Dedifferentiated amniotic fluid mesenchymal stem cell (primary cell): ENCODE data around the gene TMEM145.
"Not testable (repeated sequence)": the region's sequence is repeated elsewhere in the genome, so short reads cannot be mapped to it uniquely, and the experiment has no call there.

ENCODE experiments used
- DNase-seq: peaks from one replicate; pipeline ENCODE4 v3.0.0-alpha.2; 2016; ENCODE audit errors: extremely low spot score

The TMEM145 gene

GRCh38 chr19:42313096-42313839, at the start of gene TMEM145:
TSS of gene TMEM145 (plus strand) at chr19:42313309. CDS start at chr19:42313377, 68 bp downstream.
- DNase-seq = peak; percentile 17

GRCh38 chr19:42266105-42266504, 47.0 kb upstream of the TMEM145 start:
- not testable (repeated sequence) for DNase-seq

DNA sequence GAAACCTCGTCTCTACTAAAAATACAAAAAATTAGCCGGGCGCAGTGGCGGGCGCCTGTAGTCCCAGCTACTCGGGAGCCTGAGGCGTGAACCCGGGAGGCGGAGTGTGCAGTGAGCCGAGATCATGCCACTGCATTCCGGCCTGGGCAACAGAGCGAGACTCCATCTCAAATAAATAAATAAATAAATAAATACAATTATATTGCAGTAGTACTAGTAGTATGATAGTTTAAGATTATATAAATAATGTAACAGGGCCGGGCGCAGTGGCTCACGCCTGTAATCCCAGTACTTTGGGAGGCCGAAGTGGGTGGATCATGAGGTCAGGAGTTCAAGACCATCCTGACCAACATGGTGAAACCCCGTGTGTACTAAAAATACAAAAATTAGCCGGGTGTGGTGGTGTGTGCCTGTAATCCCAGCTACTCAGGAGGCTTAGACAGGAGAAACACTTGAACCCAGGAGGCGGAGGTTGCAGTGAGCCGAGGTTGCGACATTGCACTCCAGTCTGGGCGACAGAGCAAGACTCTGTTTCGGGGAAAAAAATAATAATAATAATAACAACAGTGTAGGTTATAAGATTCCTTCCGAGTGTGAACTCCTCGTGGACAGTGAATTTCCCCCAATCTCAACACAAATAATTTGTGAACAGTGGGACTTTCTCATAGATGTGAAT, 46.0 kb upstream of the TMEM145 start:
- not testable (repeated sequence) for DNase-seq

DNA sequence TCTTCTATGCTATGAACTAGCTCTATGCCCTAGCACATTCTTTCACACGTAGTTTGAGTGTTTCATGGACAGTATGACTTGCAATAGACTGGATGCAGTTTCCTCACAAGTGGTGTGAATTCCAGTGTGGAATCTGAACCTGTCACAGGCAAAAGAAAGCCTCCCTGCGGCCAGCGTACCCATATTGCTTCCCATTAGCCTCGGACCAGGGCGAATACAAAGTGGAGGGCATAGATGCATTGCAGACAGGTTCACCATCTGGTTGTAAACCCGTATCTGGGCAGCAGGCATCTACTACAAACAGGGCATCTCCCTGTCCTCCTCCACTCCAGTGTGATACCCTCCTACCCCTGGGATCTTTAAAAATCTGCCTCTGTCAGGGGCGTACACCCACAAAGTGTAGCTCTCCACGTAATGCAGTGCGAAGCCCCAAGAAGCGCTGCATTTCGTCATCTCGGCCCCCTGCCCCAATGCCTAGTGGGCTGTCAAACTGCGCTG, 45.4 kb upstream of the TMEM145 start:
- no peak for DNase-seq

GRCh38 chr19:42268142-42268703, 44.9 kb upstream of the TMEM145 start:
- DNase-seq = peak; percentile 100

- DNase-seq = peak; percentile 100
These were observed 44.2 kb upstream of the TMEM145 start, which contains the start of gene CIC for GRCh38 chr19:42268704-42269477. TSS of gene CIC (plus strand) at chr19:42269252. CDS start at chr19:42271784, 2,532 bp downstream.

- no peak for DNase-seq
These were observed 43.4 kb upstream of the TMEM145 start for GRCh38 chr19:42269478-42270345.

DNA sequence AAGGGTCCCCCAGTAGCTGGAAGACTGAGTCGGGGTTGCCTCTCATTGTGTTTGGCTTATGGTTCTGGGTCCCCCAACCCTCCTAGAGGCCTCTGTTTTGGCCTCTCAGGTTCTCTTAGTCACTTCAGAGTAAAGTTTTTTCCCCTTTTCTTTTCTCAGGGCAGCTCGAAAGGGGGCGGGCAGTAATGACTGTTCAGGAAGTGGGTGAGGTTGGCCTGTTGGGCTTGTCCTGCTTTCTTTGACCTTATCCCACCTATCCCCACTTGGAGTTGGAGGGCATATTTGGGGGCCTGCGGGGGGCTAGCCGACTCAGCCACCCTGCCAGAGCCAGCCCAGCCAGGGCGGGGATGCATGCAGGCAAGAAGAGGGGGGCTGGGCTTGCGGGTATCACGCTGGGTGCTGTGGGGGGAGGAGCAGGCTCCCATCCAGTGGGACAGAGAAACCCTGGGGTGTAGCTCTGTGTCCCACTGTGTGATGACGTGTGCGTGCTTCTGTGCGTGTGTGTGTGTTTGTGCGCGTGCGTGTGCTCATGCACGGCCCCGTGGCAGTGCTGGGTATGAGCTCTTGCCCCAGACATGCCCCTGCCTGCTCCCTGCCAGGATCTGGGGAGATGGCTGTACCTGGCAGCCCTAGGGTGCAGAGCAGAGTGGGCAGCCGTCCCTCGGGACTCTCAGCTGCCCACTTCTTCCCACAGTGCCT, 42.6 kb upstream of the TMEM145 start:
- no peak for DNase-seq

- DNase-seq = no peak
These were observed 42.1 kb upstream of the TMEM145 start for GRCh38 chr19:42271045-42271419.

DNA sequence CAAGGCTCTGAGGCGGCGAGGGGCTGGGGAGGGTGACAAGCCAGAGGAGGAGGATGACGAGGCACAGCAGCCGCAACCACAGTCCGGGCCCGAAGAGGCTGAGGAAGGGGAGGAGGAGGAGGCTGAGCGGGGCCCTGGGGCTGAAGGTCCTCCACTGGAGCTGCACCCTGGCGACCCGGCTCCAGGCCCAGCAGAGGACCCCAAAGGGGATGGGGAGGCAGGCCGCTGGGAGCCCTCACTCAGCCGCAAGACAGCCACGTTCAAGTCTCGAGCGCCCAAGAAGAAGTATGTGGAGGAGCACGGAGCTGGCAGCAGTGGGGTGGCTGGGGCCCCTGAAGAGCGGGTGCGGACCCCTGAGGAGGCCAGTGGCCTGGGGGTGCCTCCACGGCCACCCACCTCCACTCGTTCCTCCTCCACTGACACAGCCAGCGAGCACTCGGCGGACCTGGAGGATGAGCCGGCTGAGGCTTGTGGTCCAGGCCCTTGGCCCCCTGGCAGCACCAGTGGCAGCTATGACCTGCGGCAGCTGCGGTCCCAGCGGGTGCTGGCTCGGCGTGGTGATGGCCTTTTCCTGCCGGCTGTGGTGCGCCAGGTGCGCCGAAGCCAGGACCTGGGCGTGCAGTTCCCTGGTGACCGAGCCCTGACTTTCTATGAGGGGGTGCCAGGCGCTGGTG, 41.1 kb upstream of the TMEM145 start:
- no peak for DNase-seq

GRCh38 chr19:42272535-42272897, 40.6 kb upstream of the TMEM145 start:
- DNase-seq = no peak

- no peak for DNase-seq
These were observed 40.1 kb upstream of the TMEM145 start for GRCh38 chr19:42272989-42273406.

- no peak for DNase-seq
These were observed 39.6 kb upstream of the TMEM145 start for GRCh38 chr19:42273407-42274064.

DNA sequence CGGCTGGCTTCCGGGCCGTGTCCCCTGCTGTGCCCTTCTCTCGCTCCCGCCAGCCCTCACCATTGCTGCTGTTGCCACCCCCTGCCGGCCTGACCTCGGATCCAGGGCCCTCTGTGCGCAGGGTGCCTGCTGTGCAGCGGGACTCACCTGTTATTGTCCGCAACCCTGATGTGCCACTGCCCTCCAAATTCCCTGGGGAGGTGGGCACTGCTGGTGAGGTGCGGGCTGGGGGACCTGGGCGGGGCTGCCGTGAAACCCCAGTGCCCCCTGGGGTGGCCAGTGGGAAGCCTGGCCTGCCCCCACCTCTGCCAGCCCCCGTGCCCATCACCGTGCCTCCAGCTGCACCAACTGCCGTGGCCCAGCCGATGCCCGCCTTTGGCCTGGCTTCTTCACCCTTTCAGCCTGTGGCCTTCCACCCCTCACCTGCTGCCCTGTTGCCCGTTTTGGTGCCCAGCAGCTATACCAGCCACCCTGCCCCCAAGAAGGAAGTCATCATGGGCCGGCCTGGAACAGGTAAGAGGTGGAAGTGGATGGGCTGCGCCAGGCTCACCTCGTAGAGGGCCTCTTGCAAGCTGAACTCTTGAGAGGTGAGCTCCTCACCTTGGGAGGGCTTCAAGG, 38.9 kb upstream of the TMEM145 start:
- no peak for DNase-seq

DNA sequence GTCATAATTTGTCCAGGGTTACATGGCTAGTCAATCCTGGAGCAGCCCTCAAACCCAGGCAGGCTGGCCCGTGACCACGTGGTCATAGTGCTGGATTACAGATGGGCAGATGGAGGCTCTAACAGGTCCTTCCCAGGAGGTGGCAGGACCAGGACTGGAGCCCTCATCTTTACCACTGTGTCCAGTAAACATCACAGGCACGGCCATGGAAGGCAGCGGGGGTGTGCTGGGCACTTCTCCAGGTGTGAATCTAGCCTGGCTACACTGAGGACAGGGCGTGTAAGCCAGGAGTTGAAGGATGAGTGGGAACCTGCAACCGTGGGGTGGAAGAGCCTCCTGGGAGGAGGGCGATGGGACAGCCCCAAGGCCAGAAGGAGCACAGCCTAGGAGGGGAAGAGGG, 38.0 kb upstream of the TMEM145 start:
- no peak for DNase-seq

GRCh38 chr19:42275517-42275916, 37.6 kb upstream of the TMEM145 start:
- DNase-seq = no peak

- DNase-seq = no peak
These were observed 36.8 kb upstream of the TMEM145 start for GRCh38 chr19:42276284-42276683.

DNA sequence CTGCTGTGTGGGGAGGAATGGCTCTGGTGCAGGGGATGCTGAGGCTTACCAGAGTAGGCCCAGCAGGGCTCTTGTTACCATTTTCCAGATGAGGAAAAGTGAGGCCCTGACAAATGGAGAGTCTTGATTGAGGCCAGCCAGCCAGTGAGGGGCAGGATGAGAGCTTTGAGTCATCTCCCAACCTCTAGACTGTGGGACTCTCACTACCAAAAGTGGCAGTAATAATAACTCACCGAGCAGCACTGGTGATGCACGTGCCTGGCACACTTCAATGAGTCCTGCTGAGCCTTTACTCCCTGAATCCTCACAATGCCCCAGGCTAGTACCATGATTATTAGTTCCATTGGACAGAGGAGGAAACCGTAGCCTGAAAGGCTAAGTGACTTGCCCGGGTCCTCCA, 36.3 kb upstream of the TMEM145 start:
- DNase-seq = no peak
